ENCODE measurements around the gene WDR81.

DNA sequence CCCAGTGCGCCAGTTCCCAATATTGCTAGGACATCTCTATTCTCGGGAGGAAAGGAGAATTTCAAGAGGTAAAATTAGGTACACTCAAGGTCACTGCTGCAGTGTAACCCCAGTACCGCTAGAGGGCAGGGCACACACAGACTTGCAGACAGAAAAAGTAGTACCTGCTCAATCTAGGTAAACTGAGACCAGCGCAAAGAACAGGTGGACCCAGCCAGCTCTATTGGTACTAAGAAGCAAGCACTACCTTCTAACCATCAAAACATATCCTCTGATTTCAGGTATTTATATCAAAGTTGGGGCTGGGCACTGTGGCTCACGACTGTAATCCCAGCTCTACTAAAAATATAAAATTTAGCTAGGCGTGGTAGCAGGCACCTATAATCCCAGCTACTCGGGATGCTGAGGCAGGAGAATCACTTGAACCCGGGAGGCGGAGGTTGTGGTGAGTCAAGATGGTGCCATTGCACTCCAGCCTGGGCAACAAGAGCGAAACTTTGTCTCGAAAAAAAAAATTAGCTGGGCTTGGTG lies 3.6 kb upstream of the WDR81 start:
- no peak for TF ChIP-seq EZH2 (IDR thresholded peaks at IDR 0.05)
- no peak for TF ChIP-seq POLR2AphosphoS5 (IDR thresholded peaks at IDR 0.05; ENCODE audit: borderline replicate concordance, low read depth, low read length)

Data from SK-N-MC (cell line).